Measurements from ENCODE around the gene PLD1. TPM values are rescaled to one million over a fixed set of nuclear protein-coding genes. Genes with fewer than 3 reads are reported as not detected.

PLD1 gene
- total and polyA plus RNA-seq, 8 donors = 3.4 to 43.0 (median 11.0) TPM

- peak in 1 of 2 donors; percentile 71 for DNase-seq
- Histone ChIP-seq H3K9me3 (no peaks in the 10 kb centered on the region), H3K27me3 (no peaks in the 10 kb centered on the region), H3K36me3 (peaks cover 0 to 32% (median 28%) of the 10 kb centered on the region in 4 donors), H3K4me1 (no peaks in the 10 kb centered on the region), H3K4me3 (no peak overlapping the region), H3K27ac (no peak overlapping the region)
- no peak for TF ChIP-seq POLR2A (IDR thresholded peaks at IDR 0.05)
- TF ChIP-seq CTCF (IDR thresholded peaks at IDR 0.05) = peak in 1 of 7 experiments; percentile 15
- intact Hi-C loops (cut with DNase I; ENCODE audit: low total_unique reads) = no loop called here
- 49 to 63% (median 54%) methylated on average over 11 of the region's 11 CpGs for WGBS, 5 donors
Measured at GRCh38 chr3:171614318-171614921, 195.9 kb downstream of the PLD1 start.

- H3K9me3 ChIP-seq = no peaks in the 10 kb centered on the region
- no peaks in the 10 kb centered on the region for H3K27me3 ChIP-seq
- DNase-seq = no peak
- H3K4me3 ChIP-seq = no peak overlapping the region
- H3K4me1 ChIP-seq = no peaks in the 10 kb centered on the region
- WGBS, 5 donors = 81 to 98% (median 97%) methylated on average over 1 of the region's 1 CpG
- peaks cover 0 to 44% (median 30%) of the 10 kb centered on the region in 4 donors for H3K36me3 ChIP-seq
- intact Hi-C loops (cut with DNase I; ENCODE audit: low total_unique reads) = no loop called here
- no peak overlapping the region for H3K27ac ChIP-seq
- no peak for TF ChIP-seq POLR2A (IDR thresholded peaks at IDR 0.05)
- no peak for TF ChIP-seq CTCF (IDR thresholded peaks at IDR 0.05)
- no peak for TF ChIP-seq EP300 (IDR thresholded peaks at IDR 0.05)
- no peak for TF ChIP-seq POLR2AphosphoS5 (IDR thresholded peaks at IDR 0.05)
Measured at GRCh38 chr3:171607452-171607851, 202.8 kb downstream of the PLD1 start.

GRCh38 chr3:171606151-171606751, 204.0 kb downstream of the PLD1 start:
- Histone ChIP-seq H3K9me3 (no peaks in the 10 kb centered on the region), H3K4me3 (no peak overlapping the region), H3K36me3 (peaks cover 0 to 40% (median 29%) of the 10 kb centered on the region in 4 donors), H3K4me1 (no peaks in the 10 kb centered on the region), H3K27me3 (no peaks in the 10 kb centered on the region), H3K27ac (no peak overlapping the region)
- WGBS, 5 donors = 82 to 88% (median 82%) methylated on average over 6 of the region's 6 CpGs
- TF ChIP-seq EP300 (IDR thresholded peaks at IDR 0.05) (no peak), POLR2AphosphoS5 (IDR thresholded peaks at IDR 0.05) (no peak), POLR2A (IDR thresholded peaks at IDR 0.05) (no peak), CTCF (IDR thresholded peaks at IDR 0.05) (no peak)
- intact Hi-C loops (cut with DNase I; ENCODE audit: low total_unique reads) = no loop called here
- no peak for DNase-seq

- no peaks in the 10 kb centered on the region for H3K27me3 ChIP-seq
- H3K4me3 ChIP-seq = no peak overlapping the region
- no peaks in the 10 kb centered on the region for H3K4me1 ChIP-seq
- 90 to 97% (median 93%) methylated on average over 5 of the region's 5 CpGs for WGBS, 5 donors
- no peak for DNase-seq
- H3K9me3 ChIP-seq = no peaks in the 10 kb centered on the region
- no peak for TF ChIP-seq EP300 (IDR thresholded peaks at IDR 0.05)
- no peak for TF ChIP-seq CTCF (IDR thresholded peaks at IDR 0.05)
- H3K27ac ChIP-seq = no peak overlapping the region
- H3K36me3 ChIP-seq = peaks cover 0 to 35% (median 29%) of the 10 kb centered on the region in 4 donors
- intact Hi-C loops (cut with DNase I; ENCODE audit: low total_unique reads) = no loop called here
Measured at GRCh38 chr3:171604370-171604769, 205.9 kb downstream of the PLD1 start.
